ENCODE results near the gene IP6K1.

DNA sequence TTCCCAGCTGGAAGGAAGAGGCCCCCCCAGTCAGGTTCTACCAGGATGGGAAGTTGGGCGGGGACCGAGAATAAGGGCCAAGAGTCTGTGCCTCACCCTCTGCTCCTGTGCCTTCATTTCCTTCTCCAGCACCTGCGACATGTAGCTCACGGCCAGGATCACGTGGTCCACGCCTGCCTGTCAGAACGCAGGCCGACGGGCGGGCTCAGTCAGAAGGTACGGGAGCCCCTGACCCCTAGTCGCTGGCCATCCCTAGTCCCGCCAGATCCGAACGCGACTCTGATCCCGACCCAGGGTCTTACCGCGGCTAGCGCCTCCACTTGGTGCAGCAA, 63.1 kb downstream of the IP6K1 start:
- TF ChIP-seq, protein P1, sequence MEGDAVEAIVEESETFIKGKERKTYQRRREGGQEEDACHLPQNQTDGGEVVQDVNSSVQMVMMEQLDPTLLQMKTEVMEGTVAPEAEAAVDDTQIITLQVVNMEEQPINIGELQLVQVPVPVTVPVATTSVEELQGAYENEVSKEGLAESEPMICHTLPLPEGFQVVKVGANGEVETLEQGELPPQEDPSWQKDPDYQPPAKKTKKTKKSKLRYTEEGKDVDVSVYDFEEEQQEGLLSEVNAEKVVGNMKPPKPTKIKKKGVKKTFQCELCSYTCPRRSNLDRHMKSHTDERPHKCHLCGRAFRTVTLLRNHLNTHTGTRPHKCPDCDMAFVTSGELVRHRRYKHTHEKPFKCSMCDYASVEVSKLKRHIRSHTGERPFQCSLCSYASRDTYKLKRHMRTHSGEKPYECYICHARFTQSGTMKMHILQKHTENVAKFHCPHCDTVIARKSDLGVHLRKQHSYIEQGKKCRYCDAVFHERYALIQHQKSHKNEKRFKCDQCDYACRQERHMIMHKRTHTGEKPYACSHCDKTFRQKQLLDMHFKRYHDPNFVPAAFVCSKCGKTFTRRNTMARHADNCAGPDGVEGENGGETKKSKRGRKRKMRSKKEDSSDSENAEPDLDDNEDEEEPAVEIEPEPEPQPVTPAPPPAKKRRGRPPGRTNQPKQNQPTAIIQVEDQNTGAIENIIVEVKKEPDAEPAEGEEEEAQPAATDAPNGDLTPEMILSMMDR (IDR thresholded peaks at IDR 0.05 in 8 of 11, conservative IDR thresholded peaks at IDR 0.05 in 3 of 11) = no peak
- no peak for TF ChIP-seq POLR2A (IDR thresholded peaks at IDR 0.05)
- no peak for TF ChIP-seq POLR2AphosphoS5 (IDR thresholded peaks at IDR 0.05)
